ENCODE measurements around the gene TAF7L. TPM values are rescaled to one million over a fixed set of nuclear protein-coding genes. Genes with fewer than 3 reads are reported as not detected.
"Not testable (repeated sequence)": the region's sequence is repeated elsewhere in the genome, so short reads cannot be mapped to it uniquely, and the experiment has no call there.

TAF7L gene
- polyA plus RNA-seq, 2 of the 4 experiments (the other 2 are of a cell fraction) = 0.08 to 0.13 TPM

- POLR2A ChIA-PET = no interaction called here
Observed at GRCh38 chrX:101303790-101304189, 12.7 kb upstream of the TAF7L start.

GRCh38 chrX:101295603-101296002, 4.5 kb upstream of the TAF7L start:
- DNase-seq (ENCODE audit: low read depth in 1 of 2, low spot score in 1 of 2); H3K4me1 ChIP-seq; H3K27ac ChIP-seq; POLR2A ChIA-PET; H3K4me3 ChIP-seq; FAIRE-seq; H3K9me3 ChIP-seq; ATAC-seq; H3K4me2 ChIP-seq; CTCF ChIA-PET: not testable (repeated sequence)
- 78% methylated on average over 3 of the region's 3 CpGs for WGBS (ENCODE audit: missing lambda C conversion rate)

More at GRCh38 chrX:101303790-101304189, 12.7 kb upstream of the TAF7L start:
- CTCF ChIA-PET = no interaction called here
- Histone ChIP-seq H3K27ac (no peak overlapping the region), H3K4me2 (no peak overlapping the region), H3K4me1 (no peaks in the 10 kb centered on the region), H3K9me3 (no peaks in the 10 kb centered on the region), H3K4me3 (no peak overlapping the region)
- TF ChIP-seq RFX5 (IDR thresholded peaks at IDR 0.05) (no peak), HEYL (CRISPR knock-in tag; IDR thresholded peaks at IDR 0.05) (no peak), POLR2A (IDR thresholded peaks at IDR 0.05; ENCODE audit: low read length) (no peak), ELK1 (IDR thresholded peaks at IDR 0.05; ENCODE audit: low read depth, low read length) (no peak), BCL3 (IDR thresholded peaks at IDR 0.05) (no peak), JUNB (IDR thresholded peaks at IDR 0.05) (no peak), RNF2 (IDR thresholded peaks at IDR 0.05; ENCODE audit: borderline replicate concordance, low read depth) (no peak), ZC3H11A (IDR thresholded peaks at IDR 0.05) (no peak), PBX3 (IDR thresholded peaks at IDR 0.05) (no peak), NFE2L2 (conservative IDR thresholded peaks at IDR 0.05; ENCODE audit: low read length) (no peak), POLR2AphosphoS2 (conservative IDR thresholded peaks at IDR 0.05; ENCODE audit: low read length) (no peak), USF2 (IDR thresholded peaks at IDR 0.05) (no peak), CHD2 (IDR thresholded peaks at IDR 0.05; ENCODE audit: low read length, partially characterized antibody) (no peak), FOXS1 (CRISPR knock-in tag; IDR thresholded peaks at IDR 0.05) (no peak), JUN (IDR thresholded peaks at IDR 0.05) (no peak), CBX8 (IDR thresholded peaks at IDR 0.05) (no peak), GATA3 (IDR thresholded peaks at IDR 0.05; ENCODE audit: borderline replicate concordance) (no peak), HOXA7 (CRISPR knock-in tag; IDR thresholded peaks at IDR 0.05) (no peak), HES2 (IDR thresholded peaks at IDR 0.05) (no peak)
- FAIRE-seq = no peak
- no peak for ATAC-seq
- DNase-seq (ENCODE audit: low read depth in 1 of 2, low spot score in 1 of 2) = no peak
- WGBS (ENCODE audit: missing lambda C conversion rate) = 28% methylated on average over 1 of the region's 1 CpG

- Histone ChIP-seq H3K27ac (no peak overlapping the region), H3K4me3 (no peak overlapping the region), H3K9me3 (no peaks in the 10 kb centered on the region), H3K4me1 (no peaks in the 10 kb centered on the region), H3K4me2 (no peak overlapping the region)
- WGBS (ENCODE audit: missing lambda C conversion rate) = 0% methylated on average over 2 of the region's 2 CpGs
- DNase-seq (ENCODE audit: low read depth in 1 of 2, low spot score in 1 of 2) (peak; percentile 10 to 50), FAIRE-seq (peak; percentile 97), ATAC-seq (peak; percentile 59 to 78; a peak in 4 of 6 replicates)
- TF ChIP-seq RAD21 (conservative IDR thresholded peaks at IDR 0.05 in 1 of 2, IDR thresholded peaks at IDR 0.05 in 1 of 2) (peak; percentile 49 to 62; a peak in 4 of 5 replicates), MYC (IDR thresholded peaks at IDR 0.05; ENCODE audit: borderline replicate concordance, low read length) (no peak), SREBF2 (IDR thresholded peaks at IDR 0.05) (no peak), CTCF (IDR thresholded peaks at IDR 0.05) (peak; percentile 55), SMC3 (IDR thresholded peaks at IDR 0.05) (peak; percentile 38; the same call in 2 of the 3 replicates)
- ChIA-PET POLR2A (no interaction called here), CTCF (interaction anchor here (0.7 to 2.1 kb wide), 12 partner anchors 9 to 615 kb away, joined by 3 to 12 read pairs (median 4); no protein-coding TSS in a partner anchor)
Observed at GRCh38 chrX:101287402-101287801, 3.7 kb downstream of the TAF7L start.
